Liver (tissue), 9 donors: ENCODE measurements around the gene SLC25A19. TPM values are rescaled to one million over a fixed set of nuclear protein-coding genes. Genes with fewer than 3 reads are reported as not detected.

Experiments used
- DNase-seq: peaks from one replicate; pipeline ENCODE4 v3.0.0-alpha.2; 2017; ENCODE audit warnings: low spot score
- H3K27ac ChIP-seq, 2 donors: one replicate each; pipeline ENCODE4 v1.7.0; 2013; ENCODE audit warnings: inconsistent platforms in 2 of 2, low read length in 2 of 2, control low read depth in 1 of 2, low read depth in 1 of 2, mild to moderate bottlenecking in 1 of 2
- H3K27me3 ChIP-seq, 4 donors: one replicate each; pipeline versions ENCODE4 v1.6.1 to v1.7.0; 2013; ENCODE audit warnings: low read length in 3 of 4, inconsistent platforms in 1 of 4, mild to moderate bottlenecking in 1 of 4, moderate library complexity in 1 of 4; ENCODE audit not compliant: control insufficient read depth in 4 of 4, insufficient read depth in 4 of 4
- H3K36me3 ChIP-seq, 4 donors: one replicate each; pipeline versions ENCODE4 v1.6.1 to v1.7.0; 2013; ENCODE audit warnings: low read length in 3 of 4, mild to moderate bottlenecking in 3 of 4, low read depth in 1 of 4, moderate library complexity in 1 of 4; ENCODE audit not compliant: control insufficient read depth in 4 of 4, insufficient read depth in 3 of 4
- H3K4me1 ChIP-seq, 4 donors: one replicate each; pipeline versions ENCODE4 v1.6.1 to v1.7.0; 2013; ENCODE audit warnings: low read length in 3 of 4, mild to moderate bottlenecking in 3 of 4, moderate library complexity in 1 of 4; ENCODE audit not compliant: control insufficient read depth in 4 of 4, insufficient read depth in 4 of 4
- H3K4me3 ChIP-seq, 3 donors: one replicate each; pipeline versions ENCODE4 v1.6.1 to v1.7.0; 2013; ENCODE audit warnings: low read length in 3 of 3, control low read depth in 1 of 3, low read depth in 1 of 3, mild to moderate bottlenecking in 1 of 3
- H3K9ac ChIP-seq, 2 donors: one replicate each; pipeline ENCODE4 v1.7.0; 2013; ENCODE audit warnings: low read length in 2 of 2, mild to moderate bottlenecking in 2 of 2, moderate library complexity in 2 of 2, control low read depth in 1 of 2, low read depth in 1 of 2
- H3K9me3 ChIP-seq, 4 donors: one replicate each; pipeline versions ENCODE4 v1.6.1 to v1.7.0; 2013; ENCODE audit warnings: low read length in 3 of 4; ENCODE audit not compliant: control insufficient read depth in 4 of 4
- ATF3 ChIP-seq: IDR thresholded peaks from 2 replicates; pipeline ENCODE4 v1.6.1; 2016; ENCODE audit warnings: antibody characterized with exemption
- CTCF ChIP-seq: fragments of 150-350 bp; IDR thresholded peaks from 2 replicates; pipeline ENCODE4 v1.5.1; 2017; ENCODE audit warnings: improper control_type of control experiment, low read depth, low read length; ENCODE audit not compliant: missing input control
- EGR1 ChIP-seq, 2 donors: IDR thresholded peaks; 2 replicates each; pipeline ENCODE4 v1.6.1; 2016 to 2018; ENCODE audit warnings: antibody characterized with exemption in 2 of 2, low read depth in 2 of 2
- FOXA1 ChIP-seq: IDR thresholded peaks from 2 replicates; pipeline ENCODE4 v1.6.1; 2016; ENCODE audit warnings: antibody characterized with exemption
- FOXA2 ChIP-seq: IDR thresholded peaks from 2 replicates; pipeline ENCODE4 v1.6.1; 2016; ENCODE audit warnings: antibody characterized with exemption
- GABPA ChIP-seq, 2 donors: IDR thresholded peaks in 1 of 2; conservative IDR thresholded peaks in 1 of 2; 2 replicates each; pipeline ENCODE4 v1.6.1; 2016; ENCODE audit warnings: antibody characterized with exemption in 2 of 2, mild to moderate bottlenecking in 1 of 2, moderate library complexity in 1 of 2
- HNF4A ChIP-seq, 2 donors: conservative IDR thresholded peaks; 2 replicates each; pipeline ENCODE4 v1.6.1; 2016; ENCODE audit warnings: antibody characterized with exemption in 2 of 2, mild to moderate bottlenecking in 2 of 2
- HNF4G ChIP-seq: IDR thresholded peaks from 2 replicates; pipeline ENCODE4 v1.6.1; 2016; ENCODE audit warnings: antibody characterized with exemption
- JUND ChIP-seq, 2 donors: IDR thresholded peaks; 2 replicates each; pipeline ENCODE4 v1.6.1; 2016; ENCODE audit warnings: antibody characterized with exemption in 2 of 2
- MAX ChIP-seq: IDR thresholded peaks from 2 replicates; pipeline ENCODE4 v1.6.1; 2016; ENCODE audit warnings: antibody characterized with exemption
- NR2F2 ChIP-seq: IDR thresholded peaks from 2 replicates; pipeline ENCODE4 v1.6.1; 2016; ENCODE audit warnings: antibody characterized with exemption
- RAD21 ChIP-seq, 2 donors: IDR thresholded peaks; 2 replicates each; pipeline ENCODE4 v1.6.1; 2016; ENCODE audit warnings: antibody characterized with exemption in 2 of 2, mild to moderate bottlenecking in 2 of 2
- REST ChIP-seq: IDR thresholded peaks from 2 replicates; pipeline ENCODE4 v1.6.1; 2016; ENCODE audit warnings: antibody characterized with exemption, mild to moderate bottlenecking
- RXRA ChIP-seq, 2 donors: IDR thresholded peaks; 2 replicates each; pipeline ENCODE4 v1.6.1; 2017 to 2018; ENCODE audit warnings: antibody characterized with exemption in 2 of 2, mild to moderate bottlenecking in 1 of 2
- SP1 ChIP-seq: IDR thresholded peaks from 2 replicates; pipeline ENCODE4 v1.6.1; 2018; ENCODE audit warnings: antibody characterized with exemption, mild to moderate bottlenecking
- TAF1 ChIP-seq: conservative IDR thresholded peaks from 2 replicates; pipeline ENCODE4 v1.6.1; 2016; ENCODE audit warnings: antibody characterized with exemption, mild to moderate bottlenecking
- YY1 ChIP-seq: IDR thresholded peaks from 2 replicates; pipeline ENCODE4 v1.6.1; 2016; ENCODE audit warnings: antibody characterized with exemption, mild to moderate bottlenecking
- ZBTB33 ChIP-seq: IDR thresholded peaks from 2 replicates; pipeline ENCODE4 v1.6.1; 2016; ENCODE audit warnings: antibody characterized with exemption
- WGBS: extraction: QIAGEN DNeasy Blood & Tissue Kit; methylation state at CpG from one replicate; pipeline ENCODE4 v1.1.7; 2013; 5-methylcytosine and 5-hydroxymethylcytosine counted together
- polyA plus RNA-seq, 2 donors: library from polyadenylated mRNA; stranded (reverse) in 1 of 2; unstranded in 1 of 2; fragments of 200-250 nt in 1 of 2; fragments of >200 nt in 1 of 2; fragmentation: Nextera tagmentation in 1 of 2; extraction: Ambion mirVana in 1 of 2; gene quantifications; one replicate each; pipeline versions ENCODE4 v1.2.1 to v1.2.3, GENCODE V29; 2013 to 2015
- total RNA-seq, 2 donors: library from RNA; depleted of rRNA; stranded (reverse); fragments of >200 nt; gene quantifications; one replicate each; pipeline ENCODE4 v1.2.3, GENCODE V29; 2014
- donor health status: healthy.
- donor health status: healthy.
- donor health status: healthy.
- donor health status: healthy.
- donor health status: healthy.

Gene SLC25A19
- total and polyA plus RNA-seq, 4 donors: 4.7 to 9.5 (median 6.6) TPM

GRCh38 chr17:75261336-75262111, 27.7 kb downstream of the SLC25A19 start, which contains the start of the genes GGA3 and MRPS7:
Gene GGA3, minus strand, starts transcription at chr17:75261606. Its CDS starts 19 bp downstream, at chr17:75261587.
Gene MRPS7, plus strand, starts transcription at chr17:75261879. Its CDS starts 22 bp downstream, at chr17:75261901.
- no peaks in the 10 kb centered on the region for H3K27me3 ChIP-seq
- H3K9ac ChIP-seq: peak within 1 kb of the TSS; percentile 93 to 98
- under 1% methylated on average over 69 of the region's 69 CpGs for WGBS
- TF ChIP-seq HNF4A (conservative IDR thresholded peaks at IDR 0.05) (no peak), REST (peak; percentile 35), ZBTB33 (peak; percentile 99), ATF3 (no peak), RAD21 (IDR thresholded peaks at IDR 0.05) (no peak), GABPA (IDR thresholded peaks at IDR 0.05 in 1 of 2, conservative IDR thresholded peaks at IDR 0.05 in 1 of 2) (peak in 1 of 2 donors; percentile 68), RXRA (IDR thresholded peaks at IDR 0.05) (peak in 1 of 2 donors; percentile 51), JUND (IDR thresholded peaks at IDR 0.05) (peak; percentile 59 to 60), NR2F2 (no peak), MAX (peak; percentile 45), EGR1 (IDR thresholded peaks at IDR 0.05; ENCODE audit: low read depth in 2 of 2) (no peak), FOXA1 (no peak), CTCF (no peak), SP1 (no peak), YY1 (peak; percentile 99), TAF1 (no peak), HNF4G (no peak), FOXA2 (no peak)
- peak within 1 kb of the TSS; percentile 79 to 100 (median 96) for H3K4me3 ChIP-seq
- DNase-seq: peak; percentile 95
- peaks cover 5 to 17% (median 14%) of the 10 kb centered on the region in 4 donors for H3K36me3 ChIP-seq
- H3K9me3 ChIP-seq: no peaks in the 10 kb centered on the region
- H3K27ac ChIP-seq: peak within 1 kb of the TSS; percentile 92 to 95
- H3K4me1 ChIP-seq: peaks cover 0 to 37% (median 24%) of the 10 kb centered on the region in 4 donors
